Brain microvascular endothelial cell (primary cell): Measurements from ENCODE around the gene GYPB.
"Not testable (repeated sequence)": the region's sequence is repeated elsewhere in the genome, so short reads cannot be mapped to it uniquely, and the experiment has no call there.

Experiments
- DNase-seq: peaks from one replicate; pipeline ENCODE4 v3.0.0-alpha.2; 2020
- H3K27ac ChIP-seq: fragments of 250-450 bp; sonication (Bioruptor Pico); 2 replicates; pipeline ENCODE4 v1.5.1; 2020; ENCODE audit warnings: mild to moderate bottlenecking, moderate library complexity
- H3K27me3 ChIP-seq: fragments of 250-450 bp; sonication (Bioruptor Pico); replicated peaks from 2 replicates; pipeline ENCODE4 v1.5.1; 2020; ENCODE audit warnings: mild to moderate bottlenecking
- H3K36me3 ChIP-seq: fragments of 250-450 bp; sonication (Bioruptor Pico); replicated peaks from 2 replicates; pipeline ENCODE4 v1.5.1; 2020; ENCODE audit warnings: mild to moderate bottlenecking
- H3K4me3 ChIP-seq: 2 replicates; pipeline ENCODE4 v1.5.1; 2011; ENCODE audit warnings: low read depth, mild to moderate bottlenecking, control low read depth, low read length, moderate library complexity
- CTCF ChIP-seq: IDR thresholded peaks from 2 replicates; pipeline ENCODE4 v1.5.1; 2011; ENCODE audit warnings: low read depth, mild to moderate bottlenecking, moderate library complexity, low read length, control low read depth, inconsistent platforms; ENCODE audit errors: missing control alignments
- in situ Hi-C: cut with HindIII; loops from 2 replicates; pipeline ENCODE4 v1.10.0; 2017; ENCODE audit warnings: low sequenced_read_pairs, low pct_ligation_motif_present

GYPB gene

GRCh38 chr4:144024399-144025053 is 5.3 kb upstream of the GYPB start:
- H3K4me3 ChIP-seq, DNase-seq, H3K36me3 ChIP-seq, in situ Hi-C loops, H3K27ac ChIP-seq, H3K27me3 ChIP-seq: not testable (repeated sequence)

- H3K27ac ChIP-seq, DNase-seq, H3K27me3 ChIP-seq, H3K36me3 ChIP-seq, H3K4me3 ChIP-seq, in situ Hi-C loops: not testable (repeated sequence)
Measured at GRCh38 chr4:144022772-144023400, 3.7 kb upstream of the GYPB start.

GRCh38 chr4:144021336-144021990 is 2.3 kb upstream of the GYPB start:
- DNase-seq, H3K27ac ChIP-seq, H3K4me3 ChIP-seq, H3K27me3 ChIP-seq, in situ Hi-C loops, H3K36me3 ChIP-seq: not testable (repeated sequence)
- peak; percentile 70 for TF ChIP-seq CTCF

GRCh38 chr4:144018223-144019000 is 768 bp downstream of the GYPB start:
- H3K4me3 ChIP-seq, DNase-seq, H3K27me3 ChIP-seq, in situ Hi-C loops, H3K36me3 ChIP-seq, H3K27ac ChIP-seq: not testable (repeated sequence)

GRCh38 chr4:144017271-144017670 is 1.9 kb downstream of the GYPB start:
- H3K27me3 ChIP-seq, H3K4me3 ChIP-seq, DNase-seq, in situ Hi-C loops, H3K36me3 ChIP-seq, H3K27ac ChIP-seq: not testable (repeated sequence)

- H3K4me3 ChIP-seq, H3K27ac ChIP-seq, DNase-seq, H3K27me3 ChIP-seq, H3K36me3 ChIP-seq, in situ Hi-C loops: not testable (repeated sequence)
Measured at GRCh38 chr4:144016057-144016605, 3.0 kb downstream of the GYPB start.

- in situ Hi-C loops = no loop called here
- Histone ChIP-seq H3K4me3 (no peak overlapping the region), H3K36me3 (no peaks in the 10 kb centered on the region), H3K27me3 (no peaks in the 10 kb centered on the region), H3K27ac (no peak overlapping the region)
- DNase-seq = no peak
- TF ChIP-seq CTCF = no peak
Measured at GRCh38 chr4:144014808-144015207, 4.4 kb downstream of the GYPB start.

- H3K4me3 ChIP-seq, H3K27me3 ChIP-seq, H3K27ac ChIP-seq, H3K36me3 ChIP-seq, DNase-seq, in situ Hi-C loops: not testable (repeated sequence)
Measured at GRCh38 chr4:144008602-144009001, 10.6 kb downstream of the GYPB start.

- H3K4me3 ChIP-seq, H3K36me3 ChIP-seq, H3K27ac ChIP-seq, in situ Hi-C loops, DNase-seq, H3K27me3 ChIP-seq: not testable (repeated sequence)
Measured at GRCh38 chr4:144007960-144008359, 11.2 kb downstream of the GYPB start.

GRCh38 chr4:144006200-144006803 is 12.9 kb downstream of the GYPB start:
- H3K27ac ChIP-seq, H3K4me3 ChIP-seq, H3K27me3 ChIP-seq, in situ Hi-C loops, H3K36me3 ChIP-seq: not testable (repeated sequence)
- DNase-seq = peak; percentile 7

- DNase-seq, in situ Hi-C loops, H3K27me3 ChIP-seq, H3K27ac ChIP-seq, H3K36me3 ChIP-seq, H3K4me3 ChIP-seq: not testable (repeated sequence)
Measured at GRCh38 chr4:144005558-144005953, 13.6 kb downstream of the GYPB start.
